Hematopoietic multipotent progenitor cell treated with erythropoietin and hydrocortisone succinate and interleukin-3 and kit ligand, for 8 days (in vitro differentiated cells): ENCODE measurements around the gene RSPRY1.

Experiments
- DNase-seq: peaks from one replicate; pipeline ENCODE4 v3.0.0-alpha.2; 2015

Gene RSPRY1

GRCh38 chr16:57225978-57226377 is 39.8 kb downstream of the RSPRY1 start:
- DNase-seq, result no peak

- DNase-seq, result no peak
These were observed 40.8 kb downstream of the RSPRY1 start for GRCh38 chr16:57226701-57227621.

GRCh38 chr16:57229079-57229478 is 43.0 kb downstream of the RSPRY1 start:
- DNase-seq, result no peak

- no peak for DNase-seq
These were observed 45.8 kb downstream of the RSPRY1 start for GRCh38 chr16:57231821-57232350.

GRCh38 chr16:57233944-57234706 is 48.0 kb downstream of the RSPRY1 start:
- no peak for DNase-seq

- no peak for DNase-seq
These were observed 48.6 kb downstream of the RSPRY1 start for GRCh38 chr16:57234707-57235092.

- DNase-seq, result no peak
These were observed 49.2 kb downstream of the RSPRY1 start for GRCh38 chr16:57235128-57236021.

- no peak for DNase-seq
These were observed 49.9 kb downstream of the RSPRY1 start for GRCh38 chr16:57236022-57236350.

- DNase-seq, result no peak
These were observed 52.6 kb downstream of the RSPRY1 start for GRCh38 chr16:57238682-57239081.

- no peak for DNase-seq
These were observed 53.0 kb downstream of the RSPRY1 start for GRCh38 chr16:57239107-57239506.

- DNase-seq, result no peak
These were observed 54.7 kb downstream of the RSPRY1 start for GRCh38 chr16:57240851-57241250.

GRCh38 chr16:57242650-57243049 is 56.5 kb downstream of the RSPRY1 start:
- no peak for DNase-seq

- DNase-seq, result no peak
These were observed 58.3 kb downstream of the RSPRY1 start for GRCh38 chr16:57244463-57244766.

- DNase-seq, result peak; percentile 98
These were observed 58.8 kb downstream of the RSPRY1 start, which contains the start of gene ARL2BP for GRCh38 chr16:57244767-57245471. Gene ARL2BP, plus strand, starts transcription at chr16:57245259. Its CDS starts 109 bp downstream, at chr16:57245368.

GRCh38 chr16:57245472-57246113 is 59.5 kb downstream of the RSPRY1 start:
- DNase-seq, result peak; percentile 32

GRCh38 chr16:57251352-57251751 is 65.2 kb downstream of the RSPRY1 start:
- no peak for DNase-seq

- DNase-seq, result no peak
These were observed 66.1 kb downstream of the RSPRY1 start for GRCh38 chr16:57252148-57252721.

- no peak for DNase-seq
These were observed 67.3 kb downstream of the RSPRY1 start for GRCh38 chr16:57253466-57253865.

GRCh38 chr16:57255686-57256415 is 69.7 kb downstream of the RSPRY1 start:
- no peak for DNase-seq

- peak; percentile 82 for DNase-seq
These were observed 70.7 kb downstream of the RSPRY1 start for GRCh38 chr16:57256601-57257395.
